ENCODE data around the gene ISG20L2.

ISG20L2 gene

DNA sequence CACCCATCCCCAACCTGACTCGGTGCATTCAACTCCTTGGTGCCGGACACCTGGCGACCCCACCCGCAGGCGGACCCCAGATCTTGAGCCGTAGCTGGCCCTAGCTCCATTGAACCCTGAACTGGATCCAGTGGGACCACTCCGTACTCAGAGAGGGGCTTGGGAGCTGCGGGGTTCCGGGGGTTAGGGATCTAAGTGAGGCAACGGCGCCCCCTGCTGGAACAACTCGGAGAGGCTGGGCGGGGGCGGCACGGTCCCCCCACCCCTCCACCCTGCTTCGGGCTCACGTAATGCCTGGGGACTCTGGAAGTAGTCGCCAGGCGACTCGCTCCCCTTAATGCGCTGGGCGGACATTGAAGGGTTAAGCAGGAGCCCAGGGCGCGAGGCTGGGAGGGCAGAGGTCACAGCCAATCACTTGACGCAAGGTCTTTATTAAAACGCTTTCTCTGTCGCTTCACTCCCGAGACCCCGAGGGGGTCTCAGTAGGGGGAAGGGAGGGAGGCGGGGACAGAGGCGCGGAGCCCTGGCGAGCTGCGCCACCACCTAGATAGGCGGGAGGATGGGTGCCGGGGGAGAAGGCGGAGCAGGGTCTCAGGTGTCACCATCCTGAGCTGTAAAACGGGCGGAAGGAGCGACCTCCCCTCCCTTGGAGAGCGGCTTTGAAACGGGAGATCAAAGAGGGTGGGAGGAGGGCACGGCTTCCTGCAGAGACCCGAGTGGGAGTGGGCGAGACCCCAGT is 22.5 kb downstream of the ISG20L2 start:
- H3K4me3 ChIP-seq (ENCODE audit: low read length in 2 of 2), result peak overlapping the region; percentile 63 to 74
- H3K4me1 ChIP-seq (ENCODE audit: control insufficient read depth, insufficient read depth, low read length), result peaks cover 57% of the 10 kb centered on the region
- no peaks in the 10 kb centered on the region for H3K36me3 ChIP-seq (ENCODE audit: control insufficient read depth in 2 of 2, insufficient read depth in 2 of 2, low read length in 2 of 2)
- H3K9ac ChIP-seq (ENCODE audit: low read length in 2 of 2), result peak overlapping the region; percentile 71 to 76
- peak overlapping the region; percentile 67 for H3K27ac ChIP-seq (ENCODE audit: low read length)
- no peaks in the 10 kb centered on the region for H3K9me3 ChIP-seq (ENCODE audit: control insufficient read depth in 2 of 2, low read length in 2 of 2)
- peaks cover 0 to 9% of the 10 kb centered on the region in 2 donors for H3K27me3 ChIP-seq (ENCODE audit: control insufficient read depth in 1 of 2, insufficient read depth in 2 of 2, low read length in 2 of 2)

DNA sequence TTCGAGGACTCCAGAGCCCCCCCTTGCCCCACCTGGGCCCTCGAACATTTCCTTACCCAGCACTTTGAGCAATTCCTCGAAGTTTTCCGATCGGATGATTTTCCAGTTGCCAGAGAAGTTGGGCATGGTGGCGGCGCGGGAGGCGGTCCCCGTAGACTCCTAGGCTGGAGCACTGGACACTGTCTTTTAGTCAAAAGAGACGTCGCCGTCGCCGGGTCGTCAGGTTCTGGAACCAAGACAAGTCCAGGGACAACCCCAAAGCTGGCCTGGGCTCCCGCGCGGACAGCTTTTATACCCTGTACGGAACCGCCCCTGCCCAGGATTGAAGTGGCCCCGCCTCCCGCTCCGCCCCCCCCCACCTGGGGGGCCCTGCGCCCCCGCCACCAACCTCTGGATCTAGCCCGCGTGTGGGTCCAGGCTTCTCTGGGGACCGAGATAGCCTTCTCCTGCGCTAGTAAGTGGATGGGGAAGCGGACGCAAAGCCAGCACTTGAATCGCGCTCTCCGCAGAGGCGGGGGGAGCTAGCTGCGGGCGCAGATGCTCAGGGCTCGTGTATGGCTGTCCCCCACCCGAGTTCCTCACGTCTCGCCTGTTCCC is 23.1 kb downstream of the ISG20L2 start, which contains the start of gene CRABP2:
CRABP2 (minus strand) TSS at position 263 of the 597 bp plus-strand sequence; CDS start at position 126, 137 bp downstream.
- peak within 1 kb of the TSS; percentile 67 for H3K27ac ChIP-seq (ENCODE audit: low read length)

DNA sequence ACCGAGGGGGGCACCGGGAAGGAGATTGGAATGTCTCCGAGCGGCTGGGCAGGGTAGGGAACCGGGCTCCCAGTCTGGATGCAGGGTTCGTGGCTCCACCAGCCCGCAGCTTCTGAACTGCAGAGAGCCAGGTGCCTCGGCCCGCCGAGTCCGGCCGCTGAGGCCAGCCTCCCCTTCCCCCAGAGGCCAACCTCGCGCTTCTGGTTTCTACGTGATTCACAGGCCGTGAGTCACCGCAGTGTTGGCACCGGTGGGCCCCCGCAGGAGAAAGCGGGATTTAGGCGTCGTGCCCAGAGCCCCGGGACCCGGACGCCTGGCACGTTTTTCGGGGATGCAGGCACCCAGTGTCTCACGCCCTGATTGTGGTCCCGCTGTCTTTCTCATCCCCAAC is 23.6 kb downstream of the ISG20L2 start:
- Histone ChIP-seq H3K27me3 (ENCODE audit: control insufficient read depth in 1 of 2, insufficient read depth in 2 of 2, low read length in 2 of 2) (peaks cover 0 to 14% of the 10 kb centered on the region in 2 donors), H3K4me3 (ENCODE audit: low read length in 2 of 2) (peak overlapping the region; percentile 63 to 74), H3K4me1 (ENCODE audit: control insufficient read depth, insufficient read depth, low read length) (peaks cover 48% of the 10 kb centered on the region), H3K27ac (ENCODE audit: low read length) (no peak overlapping the region), H3K36me3 (ENCODE audit: control insufficient read depth in 2 of 2, insufficient read depth in 2 of 2, low read length in 2 of 2) (no peaks in the 10 kb centered on the region), H3K9me3 (ENCODE audit: control insufficient read depth in 2 of 2, low read length in 2 of 2) (no peaks in the 10 kb centered on the region), H3K9ac (ENCODE audit: low read length in 2 of 2) (peak overlapping the region; percentile 36 to 76)

More for the DNA sequence above, 23.1 kb downstream of the ISG20L2 start, which contains the start of gene CRABP2:
- peaks cover 0 to 12% of the 10 kb centered on the region in 2 donors for H3K27me3 ChIP-seq (ENCODE audit: control insufficient read depth in 1 of 2, insufficient read depth in 2 of 2, low read length in 2 of 2)
- H3K4me3 ChIP-seq (ENCODE audit: low read length in 2 of 2), result peak within 1 kb of the TSS; percentile 63 to 74
- peaks cover 52% of the 10 kb centered on the region for H3K4me1 ChIP-seq (ENCODE audit: control insufficient read depth, insufficient read depth, low read length)
- H3K9ac ChIP-seq (ENCODE audit: low read length in 2 of 2), result peak within 1 kb of the TSS; percentile 71 to 76
- no peaks in the 10 kb centered on the region for H3K36me3 ChIP-seq (ENCODE audit: control insufficient read depth in 2 of 2, insufficient read depth in 2 of 2, low read length in 2 of 2)
- no peaks in the 10 kb centered on the region for H3K9me3 ChIP-seq (ENCODE audit: control insufficient read depth in 2 of 2, low read length in 2 of 2)

DNA sequence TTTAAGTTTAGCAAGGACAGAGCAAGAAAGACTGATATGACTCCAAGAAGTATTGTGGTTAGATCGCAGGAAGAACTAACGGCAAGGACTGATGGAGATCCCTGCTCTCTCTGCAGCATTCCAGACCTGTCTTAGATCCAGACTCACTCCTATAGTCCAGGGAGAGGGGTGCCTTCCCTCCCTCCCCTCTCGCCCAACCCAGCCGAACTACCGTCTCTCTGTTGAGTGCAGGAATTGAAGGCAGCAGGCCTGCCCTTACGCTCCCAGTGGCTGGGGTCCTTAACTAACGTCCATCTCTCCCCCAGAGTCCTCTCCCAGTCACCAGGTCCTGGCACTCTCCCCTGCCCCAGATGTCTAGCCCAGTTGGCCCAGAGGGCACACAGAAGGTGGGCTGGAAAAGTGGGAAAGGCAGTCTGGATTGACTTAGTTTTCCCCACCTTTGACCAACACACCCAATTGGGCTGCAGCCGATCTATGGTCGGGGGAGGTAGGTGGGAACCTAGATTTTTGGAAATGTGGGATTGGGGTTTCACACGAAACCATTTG is 24.3 kb downstream of the ISG20L2 start:
- H3K36me3 ChIP-seq (ENCODE audit: control insufficient read depth in 2 of 2, insufficient read depth in 2 of 2, low read length in 2 of 2), result no peaks in the 10 kb centered on the region
- H3K4me3 ChIP-seq (ENCODE audit: low read length in 2 of 2), result peak overlapping the region in 1 of 2 donors; percentile 74
- no peak overlapping the region for H3K9ac ChIP-seq (ENCODE audit: low read length in 2 of 2)
- H3K27me3 ChIP-seq (ENCODE audit: control insufficient read depth in 1 of 2, insufficient read depth in 2 of 2, low read length in 2 of 2), result peaks cover under 1 to 14% of the 10 kb centered on the region in 2 donors
- no peaks in the 10 kb centered on the region for H3K9me3 ChIP-seq (ENCODE audit: control insufficient read depth in 2 of 2, low read length in 2 of 2)
- no peak overlapping the region for H3K27ac ChIP-seq (ENCODE audit: low read length)
- H3K4me1 ChIP-seq (ENCODE audit: control insufficient read depth, insufficient read depth, low read length), result peaks cover 41% of the 10 kb centered on the region

DNA sequence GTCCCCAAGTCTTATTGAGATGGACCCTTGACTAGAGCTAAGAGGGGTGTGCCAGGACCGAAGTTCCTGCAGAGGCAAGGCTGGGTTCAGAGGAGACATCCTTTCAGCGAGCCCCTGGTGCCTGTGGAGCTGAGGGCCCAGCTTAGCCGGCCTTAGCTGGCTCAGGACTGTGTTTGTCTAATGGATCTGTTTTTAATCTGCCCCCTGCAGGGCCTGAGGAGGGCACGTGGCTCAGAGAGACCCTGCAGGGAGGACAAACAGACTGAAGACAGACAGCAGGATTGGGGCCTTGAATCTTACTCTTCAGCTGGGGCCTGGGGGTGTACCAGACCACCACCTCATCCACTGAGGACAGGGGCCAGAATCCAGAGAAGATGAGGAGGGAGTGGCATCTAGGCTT is 24.8 kb downstream of the ISG20L2 start:
- Histone ChIP-seq H3K27me3 (ENCODE audit: control insufficient read depth in 1 of 2, insufficient read depth in 2 of 2, low read length in 2 of 2) (peaks cover 3 to 14% of the 10 kb centered on the region in 2 donors), H3K27ac (ENCODE audit: low read length) (no peak overlapping the region), H3K9ac (ENCODE audit: low read length in 2 of 2) (no peak overlapping the region), H3K4me1 (ENCODE audit: control insufficient read depth, insufficient read depth, low read length) (peaks cover 37% of the 10 kb centered on the region), H3K4me3 (ENCODE audit: low read length in 2 of 2) (no peak overlapping the region), H3K36me3 (ENCODE audit: control insufficient read depth in 2 of 2, insufficient read depth in 2 of 2, low read length in 2 of 2) (no peaks in the 10 kb centered on the region), H3K9me3 (ENCODE audit: control insufficient read depth in 2 of 2, low read length in 2 of 2) (no peaks in the 10 kb centered on the region)

DNA sequence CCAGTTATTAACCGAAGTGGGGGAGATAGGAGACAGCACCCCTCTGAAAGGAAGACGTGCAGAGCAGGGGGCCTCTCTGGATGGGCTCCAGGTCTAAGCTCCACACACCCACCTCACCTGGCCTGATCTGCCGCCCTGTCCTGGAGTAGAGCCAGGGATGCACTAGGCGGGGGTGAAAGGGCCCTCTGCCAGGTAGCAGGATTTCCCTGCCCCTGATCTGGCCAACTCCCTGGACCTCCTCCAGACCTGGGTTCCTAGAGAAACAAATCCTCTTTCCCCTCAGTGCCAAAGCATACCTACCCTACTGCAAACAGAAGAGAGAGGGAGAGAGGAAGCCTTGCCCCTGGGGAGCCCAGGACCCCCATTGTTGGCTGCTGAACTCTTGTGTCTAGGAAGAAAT is 25.2 kb downstream of the ISG20L2 start:
- peaks cover 3 to 14% of the 10 kb centered on the region in 2 donors for H3K27me3 ChIP-seq (ENCODE audit: control insufficient read depth in 1 of 2, insufficient read depth in 2 of 2, low read length in 2 of 2)
- H3K4me3 ChIP-seq (ENCODE audit: low read length in 2 of 2), result no peak overlapping the region
- H3K36me3 ChIP-seq (ENCODE audit: control insufficient read depth in 2 of 2, insufficient read depth in 2 of 2, low read length in 2 of 2), result no peaks in the 10 kb centered on the region
- no peak overlapping the region for H3K27ac ChIP-seq (ENCODE audit: low read length)
- no peak overlapping the region for H3K9ac ChIP-seq (ENCODE audit: low read length in 2 of 2)
- H3K9me3 ChIP-seq (ENCODE audit: control insufficient read depth in 2 of 2, low read length in 2 of 2), result no peaks in the 10 kb centered on the region
- peaks cover 34% of the 10 kb centered on the region for H3K4me1 ChIP-seq (ENCODE audit: control insufficient read depth, insufficient read depth, low read length)

DNA sequence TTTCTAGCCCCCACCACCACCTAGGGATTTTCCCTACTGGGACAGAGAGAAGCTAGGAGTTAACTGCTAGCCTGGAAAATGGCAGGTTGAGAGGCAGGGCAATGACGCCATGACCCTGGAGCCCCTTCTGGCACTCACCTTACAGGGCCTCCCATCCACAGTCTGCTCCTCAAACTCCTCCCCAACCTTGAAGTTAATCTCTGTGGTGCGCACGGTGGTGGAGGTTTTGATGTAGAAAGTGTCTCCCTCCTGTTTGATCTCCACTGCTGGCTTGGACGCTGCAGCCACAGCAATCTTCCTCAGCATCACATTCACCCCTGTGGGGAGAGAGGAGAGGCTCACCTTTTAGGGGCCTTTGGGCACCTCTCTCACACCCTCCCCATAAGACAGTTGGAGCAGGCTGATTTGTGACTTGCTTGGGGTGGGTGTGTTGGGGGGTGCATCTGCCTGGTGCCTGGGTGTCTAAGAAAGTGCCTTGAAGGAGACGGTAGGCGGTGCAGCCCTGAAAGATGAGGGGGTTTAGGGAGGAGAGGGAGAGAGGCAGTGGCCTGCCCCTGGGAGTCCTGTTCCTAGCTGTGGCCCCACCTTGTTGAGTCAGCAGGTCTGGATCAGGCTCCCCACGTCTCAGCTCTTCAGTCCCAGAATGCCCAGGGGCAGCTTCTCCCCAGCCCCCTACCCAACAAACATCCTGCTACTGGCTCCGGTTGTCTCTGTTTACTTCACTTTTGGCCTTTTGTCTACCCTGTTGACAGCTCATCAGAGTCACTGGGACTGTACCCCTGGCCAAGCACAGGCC is 27.6 kb downstream of the ISG20L2 start:
- H3K27ac ChIP-seq (ENCODE audit: low read length), result no peak overlapping the region
- no peak overlapping the region for H3K9ac ChIP-seq (ENCODE audit: low read length in 2 of 2)
- peaks cover 3 to 16% of the 10 kb centered on the region in 2 donors for H3K27me3 ChIP-seq (ENCODE audit: control insufficient read depth in 1 of 2, insufficient read depth in 2 of 2, low read length in 2 of 2)
- H3K4me1 ChIP-seq (ENCODE audit: control insufficient read depth, insufficient read depth, low read length), result peaks cover 18% of the 10 kb centered on the region
- H3K36me3 ChIP-seq (ENCODE audit: control insufficient read depth in 2 of 2, insufficient read depth in 2 of 2, low read length in 2 of 2), result no peaks in the 10 kb centered on the region
- no peaks in the 10 kb centered on the region for H3K9me3 ChIP-seq (ENCODE audit: control insufficient read depth in 2 of 2, low read length in 2 of 2)
- no peak overlapping the region for H3K4me3 ChIP-seq (ENCODE audit: low read length in 2 of 2)

DNA sequence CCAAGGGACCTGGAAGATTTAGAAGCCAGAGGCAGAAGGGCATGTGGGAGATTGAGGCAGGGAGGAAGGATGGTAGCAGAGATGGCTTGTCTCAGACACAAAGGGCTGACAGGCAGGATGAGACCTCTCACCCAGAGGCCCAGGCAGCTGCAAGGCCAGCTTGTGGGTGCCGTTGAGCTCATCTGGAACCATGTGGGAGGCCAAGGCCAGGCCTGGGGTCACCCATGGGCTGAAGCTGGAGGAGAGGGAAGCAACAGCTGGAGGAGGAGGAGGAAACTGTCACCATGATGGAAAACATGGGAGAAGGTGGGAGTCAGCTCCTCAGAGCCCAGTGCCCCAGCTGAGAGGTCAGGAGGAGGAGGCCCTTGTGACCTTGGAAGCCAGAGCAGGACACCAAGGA is 29.6 kb downstream of the ISG20L2 start:
- Histone ChIP-seq H3K27me3 (ENCODE audit: control insufficient read depth in 1 of 2, insufficient read depth in 2 of 2, low read length in 2 of 2) (peaks cover 3 to 16% of the 10 kb centered on the region in 2 donors), H3K9me3 (ENCODE audit: control insufficient read depth in 2 of 2, low read length in 2 of 2) (no peaks in the 10 kb centered on the region), H3K36me3 (ENCODE audit: control insufficient read depth in 2 of 2, insufficient read depth in 2 of 2, low read length in 2 of 2) (no peaks in the 10 kb centered on the region), H3K27ac (ENCODE audit: low read length) (no peak overlapping the region), H3K4me3 (ENCODE audit: low read length in 2 of 2) (no peak overlapping the region), H3K9ac (ENCODE audit: low read length in 2 of 2) (no peak overlapping the region), H3K4me1 (ENCODE audit: control insufficient read depth, insufficient read depth, low read length) (peaks cover 2% of the 10 kb centered on the region)

DNA sequence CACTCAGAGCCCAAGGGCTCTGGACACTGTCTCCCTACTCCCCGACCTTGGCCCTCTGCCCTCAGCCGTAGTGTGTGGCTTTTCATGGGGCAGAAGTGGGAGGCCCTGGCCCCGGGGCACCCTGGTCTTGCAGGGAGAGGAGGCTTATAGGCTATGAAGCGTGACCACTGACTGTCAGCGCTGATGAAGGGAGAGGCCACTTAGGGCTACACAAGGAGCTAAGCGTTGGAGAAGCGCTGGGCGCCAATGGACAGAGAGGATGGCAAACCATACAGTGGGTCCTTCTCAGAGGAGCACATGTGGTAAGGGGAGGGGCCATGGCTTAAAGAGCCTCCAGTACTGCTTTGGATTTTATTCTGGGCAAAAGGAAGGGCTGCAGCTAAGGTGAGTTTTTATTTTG is 31.1 kb downstream of the ISG20L2 start:
- H3K27ac ChIP-seq (ENCODE audit: low read length), result no peak overlapping the region
- H3K4me1 ChIP-seq (ENCODE audit: control insufficient read depth, insufficient read depth, low read length), result no peaks in the 10 kb centered on the region
- H3K9ac ChIP-seq (ENCODE audit: low read length in 2 of 2), result no peak overlapping the region
- H3K27me3 ChIP-seq (ENCODE audit: control insufficient read depth in 1 of 2, insufficient read depth in 2 of 2, low read length in 2 of 2), result peaks cover 15 to 24% of the 10 kb centered on the region in 2 donors
- H3K36me3 ChIP-seq (ENCODE audit: control insufficient read depth in 2 of 2, insufficient read depth in 2 of 2, low read length in 2 of 2), result no peaks in the 10 kb centered on the region
- H3K9me3 ChIP-seq (ENCODE audit: control insufficient read depth in 2 of 2, low read length in 2 of 2), result no peaks in the 10 kb centered on the region
- no peak overlapping the region for H3K4me3 ChIP-seq (ENCODE audit: low read length in 2 of 2)

DNA sequence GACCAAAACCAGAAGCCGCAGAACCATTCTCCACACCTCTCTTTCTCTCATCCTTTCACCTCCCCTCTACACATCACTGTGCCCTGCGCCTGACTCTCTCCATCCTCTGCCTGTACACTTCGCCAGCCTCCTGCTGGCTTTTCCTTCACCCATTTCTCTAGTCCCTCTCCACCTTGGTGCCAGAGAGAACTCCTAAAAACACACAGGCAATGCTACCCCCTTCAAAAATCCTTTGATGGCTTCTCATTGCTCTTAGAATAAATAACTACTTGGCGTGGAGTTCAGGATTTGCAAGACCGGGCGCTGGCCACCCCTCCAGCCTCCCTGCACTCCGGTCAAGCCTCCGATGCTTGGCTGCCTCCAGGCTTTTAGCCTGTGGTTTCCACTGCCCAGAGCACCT is 31.8 kb downstream of the ISG20L2 start:
- Histone ChIP-seq H3K4me3 (ENCODE audit: low read length in 2 of 2) (no peak overlapping the region), H3K9ac (ENCODE audit: low read length in 2 of 2) (no peak overlapping the region), H3K4me1 (ENCODE audit: control insufficient read depth, insufficient read depth, low read length) (no peaks in the 10 kb centered on the region), H3K27me3 (ENCODE audit: control insufficient read depth in 1 of 2, insufficient read depth in 2 of 2, low read length in 2 of 2) (peaks cover 23 to 29% of the 10 kb centered on the region in 2 donors), H3K27ac (ENCODE audit: low read length) (no peak overlapping the region), H3K9me3 (ENCODE audit: control insufficient read depth in 2 of 2, low read length in 2 of 2) (no peaks in the 10 kb centered on the region), H3K36me3 (ENCODE audit: control insufficient read depth in 2 of 2, insufficient read depth in 2 of 2, low read length in 2 of 2) (no peaks in the 10 kb centered on the region)

All from stomach smooth muscle (tissue), 2 donors.